ENCODE measurements around the gene MVB12B.

- TF ChIP-seq CTCF (IDR thresholded peaks at IDR 0.05; ENCODE audit: insufficient read depth, low read depth, low read length), result no peak
- TF ChIP-seq EZH2 (IDR thresholded peaks at IDR 0.05; ENCODE audit: insufficient read depth, low read length), result no peak
These were observed 210.3 kb downstream of the MVB12B start for GRCh38 chr9:126536841-126537465.

Data from astrocyte (in vitro differentiated cells and primary cell).